Transverse colon (tissue), 4 donors: ENCODE measurements around the gene SSX2IP. TPM values are rescaled to one million over a fixed set of nuclear protein-coding genes. Genes with fewer than 3 reads are reported as not detected.
"Not testable (repeated sequence)": the region's sequence is repeated elsewhere in the genome, so short reads cannot be mapped to it uniquely, and the experiment has no call there.

Experiments
- DNase-seq: peaks from one replicate; pipeline ENCODE4 v3.0.0-alpha.2; 2019
- H3K27ac ChIP-seq, 4 donors: fragments of 200-600 bp; sonication (generic); 2 replicates each; pipeline ENCODE4 v1.5.1; 2016 to 2018; ENCODE audit warnings: inconsistent platforms in 4 of 4
- H3K27me3 ChIP-seq: fragments of 200-600 bp; sonication (generic); 2 replicates; pipeline ENCODE4 v1.5.1; 2017; ENCODE audit warnings: inconsistent platforms
- H3K36me3 ChIP-seq, 4 donors: fragments of 200-600 bp; sonication (generic); 2 replicates each; pipeline ENCODE4 v1.5.1; 2017 to 2019; ENCODE audit warnings: inconsistent platforms in 4 of 4
- H3K4me1 ChIP-seq, 4 donors: fragments of 200-600 bp; sonication (generic); 2 replicates each; pipeline ENCODE4 v1.5.1; 2017 to 2020; ENCODE audit warnings: inconsistent platforms in 4 of 4
- H3K4me3 ChIP-seq, 4 donors: fragments of 200-600 bp; sonication (generic); 1 replicate in 1 of 4; 2 replicates in 3 of 4; pipeline versions ENCODE4 v1.5.1 to v1.6.1; 2017 to 2019; ENCODE audit warnings: inconsistent platforms in 4 of 4
- H3K9me3 ChIP-seq, 2 donors: fragments of 200-600 bp; sonication (generic); 2 replicates each; pipeline ENCODE4 v1.5.1; 2017 to 2019; ENCODE audit warnings: inconsistent platforms in 2 of 2
- EP300 ChIP-seq: sonication (generic); formaldehyde crosslinking; IDR thresholded peaks from one replicate; pipeline ENCODE4 v1.6.1; 2017; ENCODE audit warnings: antibody characterized with exemption, low read depth
- POLR2A ChIP-seq: fragments of 450-650 bp; IDR thresholded peaks from one replicate; pipeline ENCODE4 v1.6.1; 2016; ENCODE audit warnings: antibody characterized with exemption, mild to moderate bottlenecking, moderate library complexity
- POLR2AphosphoS5 ChIP-seq, 3 donors: sonication (generic); formaldehyde crosslinking; IDR thresholded peaks; one replicate each; pipeline ENCODE4 v1.6.1; 2016; ENCODE audit warnings: antibody characterized with exemption in 3 of 3
- WGBS, 2 donors: methylation state at CpG; one replicate each; pipeline ENCODE4 v1.1.5; 2018; ENCODE audit warnings: low coverage in 1 of 2; 5-methylcytosine and 5-hydroxymethylcytosine counted together
- in situ Hi-C, 4 donors: fragments of 200-750 bp; cut with MboI; loops; one replicate each; pipeline versions ENCODE4 v1.15.0 to v1.15.1; 2017; ENCODE audit warnings: low sequenced_read_pairs in 3 of 4, low pct_ligation_motif_present in 1 of 4, low pct_unique_long_range_greater_than_20kb in 1 of 4
- intact Hi-C: fragments of 100-400 bp; cut with DNase I; formaldehyde crosslinking; loops from one replicate; pipeline ENCODE4 v1.15.1; 2023; ENCODE audit warnings: low total_unique reads
- total RNA-seq, 4 donors: library from RNA; depleted of rRNA; stranded (reverse); fragments of >200 nt; gene quantifications; one replicate each; pipeline ENCODE4 v1.1.0, GENCODE V29; 2016
- TF ChIP-seq, protein P1 (sequence below), 5 experiments: fragments of 200-600 bp in 3 of 5; fragments of 450-650 bp in 2 of 5; sonication (generic) in 3 of 5; IDR thresholded peaks; 1 replicate in 2 of 5; 2 replicates in 3 of 5; pipeline ENCODE4 v1.5.1; 2016 to 2017; ENCODE audit warnings: antibody characterized with exemption in 5 of 5, inconsistent platforms in 3 of 5, mild to moderate bottlenecking in 2 of 5, moderate library complexity in 1 of 5

Gene SSX2IP
- total RNA-seq, 4 donors from 2014 or later: 7.1 to 15.2 (median 11.4) TPM

DNA sequence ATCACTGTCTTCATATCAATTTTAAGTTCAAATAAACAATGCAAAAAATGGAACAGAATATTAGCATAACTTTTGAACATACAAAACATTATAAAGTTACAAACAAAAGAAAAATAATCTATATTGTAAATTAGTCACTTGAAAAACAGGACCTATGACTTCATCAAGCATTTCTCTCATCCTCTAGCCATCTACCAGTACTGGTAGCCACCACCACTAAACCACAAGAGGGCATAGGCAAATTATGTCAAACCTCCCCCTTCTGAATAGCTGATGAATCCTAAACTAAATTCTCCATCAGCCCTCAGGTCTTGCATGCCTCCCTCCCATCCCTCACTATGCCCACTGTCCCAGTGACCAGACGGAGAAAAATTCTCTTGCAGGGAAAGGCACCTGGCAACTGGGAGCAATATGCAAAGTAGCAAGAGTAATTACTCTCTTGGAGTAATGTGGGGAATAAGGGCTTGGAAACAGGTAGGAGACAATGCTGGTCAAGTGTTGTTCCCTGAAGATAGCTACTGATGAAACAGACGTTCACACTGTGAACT, 37.1 kb downstream of the SSX2IP start:
- in situ Hi-C loops: no loop called here

DNA sequence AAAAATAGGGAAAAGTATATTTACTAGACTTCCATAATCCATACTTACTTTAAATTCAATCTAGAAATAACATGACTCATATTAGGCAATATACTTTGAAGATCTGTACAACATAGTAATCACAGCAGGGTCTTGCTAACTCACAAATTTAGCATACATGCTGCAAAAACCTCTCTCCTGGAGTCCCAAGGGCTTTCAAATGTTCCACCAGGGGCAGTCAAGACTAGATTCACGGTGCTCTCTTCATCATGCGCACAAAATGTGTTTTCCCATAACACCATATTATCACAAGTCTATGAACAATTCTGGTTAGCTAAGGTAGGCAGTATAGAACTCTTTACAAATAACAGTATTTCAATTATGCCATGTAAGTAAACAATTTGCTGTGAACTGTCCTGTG, 45.8 kb downstream of the SSX2IP start:
- 98% methylated on average over 2 of the region's 2 CpGs; no CpG with 5 or more reads in 1 of the 2 donors for WGBS, 2 donors
- Histone ChIP-seq H3K27me3 (no peaks in the 10 kb centered on the region), H3K9me3 (no peaks in the 10 kb centered on the region), H3K27ac (no peak overlapping the region), H3K36me3 (no peaks in the 10 kb centered on the region), H3K4me3 (no peak overlapping the region), H3K4me1 (no peaks in the 10 kb centered on the region)
- in situ Hi-C loops: loop anchor here in 1 of 4 donors (25.0 kb wide), 1 partner anchor 293 kb away; no protein-coding TSS in a partner anchor
- DNase-seq: no peak
- intact Hi-C loops: no loop called here
- TF ChIP-seq POLR2A (no peak), EP300 (no peak), POLR2AphosphoS5 (IDR thresholded peaks at IDR 0.05) (no peak)

More for the DNA sequence above, 37.1 kb downstream of the SSX2IP start:
- H3K36me3 ChIP-seq: peaks cover 0 to 21% (median 3%) of the 10 kb centered on the region in 4 donors
- H3K27me3 ChIP-seq: no peaks in the 10 kb centered on the region
- DNase-seq: no peak
- WGBS, 2 donors: 88% methylated on average over 2 of the region's 2 CpGs
- H3K4me1 ChIP-seq: no peaks in the 10 kb centered on the region
- H3K9me3 ChIP-seq: no peaks in the 10 kb centered on the region
- no peak overlapping the region for H3K4me3 ChIP-seq
- no peak for TF ChIP-seq EP300
- no peak overlapping the region for H3K27ac ChIP-seq
- intact Hi-C loops: no loop called here

DNA sequence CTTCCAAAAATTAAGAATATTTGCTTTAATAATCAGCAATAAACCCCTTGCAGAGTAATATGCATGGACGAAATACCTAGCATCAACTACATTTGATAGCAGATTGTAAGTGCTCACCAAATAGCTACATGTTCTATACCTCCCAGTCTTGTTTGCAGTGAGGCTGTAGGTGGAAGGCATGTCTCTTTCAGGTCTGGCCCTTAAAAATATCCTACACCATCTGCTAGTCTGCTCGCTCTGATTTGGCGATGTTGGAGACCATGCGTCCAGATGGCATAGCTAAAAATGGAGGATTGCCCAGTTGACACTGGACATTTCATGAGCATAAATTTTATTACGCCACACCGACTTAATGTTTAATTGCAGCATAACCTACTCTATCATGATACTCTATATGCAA, 47.1 kb downstream of the SSX2IP start:
- Histone ChIP-seq H3K4me1 (no peaks in the 10 kb centered on the region), H3K27ac (no peak overlapping the region), H3K4me3 (no peak overlapping the region), H3K27me3 (no peaks in the 10 kb centered on the region), H3K36me3 (no peaks in the 10 kb centered on the region), H3K9me3 (no peaks in the 10 kb centered on the region)
- in situ Hi-C loops (loop anchor here in 1 of 4 donors (25.0 kb wide), 1 partner anchor 294 kb away; no protein-coding TSS in a partner anchor), intact Hi-C loops (no loop called here)
- DNase-seq: no peak
- WGBS, 2 donors: 89 to 92% methylated on average over 6 of the region's 6 CpGs
- TF ChIP-seq POLR2A (no peak), EP300 (no peak), POLR2AphosphoS5 (IDR thresholded peaks at IDR 0.05) (no peak)
- TF ChIP-seq, protein P1, sequence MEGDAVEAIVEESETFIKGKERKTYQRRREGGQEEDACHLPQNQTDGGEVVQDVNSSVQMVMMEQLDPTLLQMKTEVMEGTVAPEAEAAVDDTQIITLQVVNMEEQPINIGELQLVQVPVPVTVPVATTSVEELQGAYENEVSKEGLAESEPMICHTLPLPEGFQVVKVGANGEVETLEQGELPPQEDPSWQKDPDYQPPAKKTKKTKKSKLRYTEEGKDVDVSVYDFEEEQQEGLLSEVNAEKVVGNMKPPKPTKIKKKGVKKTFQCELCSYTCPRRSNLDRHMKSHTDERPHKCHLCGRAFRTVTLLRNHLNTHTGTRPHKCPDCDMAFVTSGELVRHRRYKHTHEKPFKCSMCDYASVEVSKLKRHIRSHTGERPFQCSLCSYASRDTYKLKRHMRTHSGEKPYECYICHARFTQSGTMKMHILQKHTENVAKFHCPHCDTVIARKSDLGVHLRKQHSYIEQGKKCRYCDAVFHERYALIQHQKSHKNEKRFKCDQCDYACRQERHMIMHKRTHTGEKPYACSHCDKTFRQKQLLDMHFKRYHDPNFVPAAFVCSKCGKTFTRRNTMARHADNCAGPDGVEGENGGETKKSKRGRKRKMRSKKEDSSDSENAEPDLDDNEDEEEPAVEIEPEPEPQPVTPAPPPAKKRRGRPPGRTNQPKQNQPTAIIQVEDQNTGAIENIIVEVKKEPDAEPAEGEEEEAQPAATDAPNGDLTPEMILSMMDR (IDR thresholded peaks at IDR 0.05): no peak

- in situ Hi-C loops: loop anchor here in 1 of 4 donors (25.0 kb wide), 1 partner anchor 295 kb away; no protein-coding TSS in a partner anchor
- H3K4me3 ChIP-seq: no peak overlapping the region
- H3K27ac ChIP-seq: no peak overlapping the region
- H3K9me3 ChIP-seq: no peaks in the 10 kb centered on the region
- H3K36me3 ChIP-seq: no peaks in the 10 kb centered on the region
- H3K27me3 ChIP-seq: no peaks in the 10 kb centered on the region
- no peak for DNase-seq
- no peaks in the 10 kb centered on the region for H3K4me1 ChIP-seq
- no peak for TF ChIP-seq POLR2AphosphoS5 (IDR thresholded peaks at IDR 0.05)
- intact Hi-C loops: no loop called here
These were observed 47.5 kb downstream of the SSX2IP start for GRCh38 chr1:84642774-84643173.

DNA sequence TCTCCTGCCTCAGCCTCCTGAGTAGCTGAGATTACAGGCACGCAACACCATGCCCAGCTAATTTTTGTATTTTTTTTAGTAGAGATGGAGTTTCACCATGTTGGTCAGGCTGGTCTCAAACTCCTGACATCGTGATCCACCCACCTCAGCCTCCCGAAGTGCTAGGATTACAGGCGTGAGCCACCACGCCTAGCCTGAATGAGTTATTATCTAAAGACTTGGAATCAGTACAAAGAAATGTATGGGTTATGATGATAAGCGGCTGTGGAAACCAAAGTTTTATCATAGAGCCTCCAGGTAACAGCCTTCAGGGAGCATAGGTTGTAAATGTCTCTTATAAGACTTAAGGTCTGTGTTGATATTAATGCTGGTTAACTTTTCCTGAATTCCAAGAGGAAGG, 50.5 kb downstream of the SSX2IP start:
- WGBS, 2 donors: 62% methylated on average over 6 of the region's 6 CpGs; no CpG with 5 or more reads in 1 of the 2 donors
- DNase-seq: not testable (repeated sequence)
- in situ Hi-C loops: loop anchor here in 1 of 4 donors (25.0 kb wide), 1 partner anchor 298 kb away; no protein-coding TSS in a partner anchor

DNA sequence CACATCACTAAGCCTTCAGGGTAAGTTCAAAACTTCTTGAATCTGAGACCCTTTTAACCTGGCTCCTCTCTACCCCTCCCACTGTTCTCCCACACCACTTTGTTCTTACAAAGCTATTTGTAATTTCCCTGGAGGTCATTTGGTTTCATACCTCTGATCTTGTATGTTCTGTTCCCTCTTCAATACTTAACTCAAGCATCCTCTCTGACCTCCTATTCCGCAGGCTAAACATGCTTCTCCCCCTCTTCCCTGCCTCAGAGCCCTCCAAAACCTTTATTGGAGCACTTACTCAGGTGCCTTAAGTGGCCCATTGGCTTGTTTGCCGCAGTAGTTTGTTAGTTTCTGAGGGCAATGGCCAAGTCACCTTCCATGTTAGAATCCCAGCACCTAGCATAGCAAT, 54.8 kb downstream of the SSX2IP start:
- Histone ChIP-seq H3K4me3 (no peak overlapping the region), H3K4me1 (peaks cover 3 to 22% (median 9%) of the 10 kb centered on the region in 4 donors), H3K27ac (no peak overlapping the region), H3K9me3 (no peaks in the 10 kb centered on the region), H3K27me3 (no peaks in the 10 kb centered on the region), H3K36me3 (no peaks in the 10 kb centered on the region)
- TF ChIP-seq, protein P1 (IDR thresholded peaks at IDR 0.05): no peak
- TF ChIP-seq POLR2AphosphoS5 (IDR thresholded peaks at IDR 0.05): no peak
- no peak for TF ChIP-seq POLR2A
- no peak for TF ChIP-seq EP300
- DNase-seq: no peak
- in situ Hi-C loops (loop anchor here in 1 of 4 donors (25.0 kb wide), 1 partner anchor 302 kb away; no protein-coding TSS in a partner anchor), intact Hi-C loops (no loop called here)
- 92 to 100% methylated on average over 1 to 2 of the region's 2 CpGs for WGBS, 2 donors

More for the DNA sequence above, 50.5 kb downstream of the SSX2IP start:
- H3K36me3 ChIP-seq, H3K27ac ChIP-seq, intact Hi-C loops, H3K27me3 ChIP-seq, H3K9me3 ChIP-seq, H3K4me3 ChIP-seq, H3K4me1 ChIP-seq: not testable (repeated sequence)
